Memory B cell (primary cell): Measurements from ENCODE around the gene AGPAT1.
A peak's percentile ranks its signal among the peaks of the same experiment; 100 is the strongest.

Experiments
- ATAC-seq: fragments of 150-1000 bp; cut with Tn5 transposase; 2 replicates; pipeline ENCODE4 v1.10.0; 2021; ENCODE audit warnings: low read depth, mild to moderate bottlenecking, moderate library complexity
- DNase-seq, 2 donors: peaks; one replicate each; pipeline ENCODE4 v3.0.0; 2022; ENCODE audit warnings: low spot score in 2 of 2
- H3K27ac Mint-ChIP-seq: one replicate; pipeline ENCODE4 v1.8.0; 2022; ENCODE audit warnings: mild to moderate bottlenecking, moderate library complexity, mixed read lengths
- H3K27me3 Mint-ChIP-seq: one replicate; pipeline ENCODE4 v1.8.0; 2022; ENCODE audit warnings: mixed read lengths
- H3K36me3 Mint-ChIP-seq: one replicate; pipeline ENCODE4 v1.8.0; 2022; ENCODE audit warnings: mild to moderate bottlenecking, mixed read lengths
- H3K4me1 Mint-ChIP-seq: one replicate; pipeline ENCODE4 v1.8.0; 2022; ENCODE audit warnings: mixed read lengths
- H3K4me3 Mint-ChIP-seq: one replicate; pipeline ENCODE4 v1.8.0; 2022; ENCODE audit warnings: mild to moderate bottlenecking, moderate library complexity, mixed read lengths
- H3K9me3 Mint-ChIP-seq: one replicate; pipeline ENCODE4 v1.8.0; 2022; ENCODE audit warnings: mixed read lengths

Gene AGPAT1

DNA sequence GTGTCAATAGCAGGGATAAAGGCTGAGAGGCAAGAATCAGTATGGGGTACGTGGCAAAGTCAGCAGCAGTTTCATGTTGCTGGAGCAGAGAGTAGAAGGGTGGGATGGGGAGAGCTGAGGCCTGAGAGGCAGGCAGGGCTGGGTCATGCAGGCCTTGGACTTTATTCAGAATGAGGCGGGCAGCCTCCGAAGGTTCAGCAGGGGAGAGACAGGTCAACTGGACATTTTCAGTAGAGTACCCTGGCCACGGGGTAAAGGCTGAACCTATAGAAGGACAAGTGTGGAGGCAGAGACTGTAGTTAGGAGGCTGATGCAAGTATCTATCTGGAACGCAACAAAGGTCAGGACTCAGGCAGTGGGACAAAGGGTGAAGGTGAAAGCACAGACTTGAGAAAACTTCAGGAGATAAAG lies 34.3 kb upstream of the AGPAT1 start:
- no peaks in the 10 kb centered on the region for H3K9me3 Mint-ChIP-seq
- no peaks in the 10 kb centered on the region for H3K36me3 Mint-ChIP-seq

DNA sequence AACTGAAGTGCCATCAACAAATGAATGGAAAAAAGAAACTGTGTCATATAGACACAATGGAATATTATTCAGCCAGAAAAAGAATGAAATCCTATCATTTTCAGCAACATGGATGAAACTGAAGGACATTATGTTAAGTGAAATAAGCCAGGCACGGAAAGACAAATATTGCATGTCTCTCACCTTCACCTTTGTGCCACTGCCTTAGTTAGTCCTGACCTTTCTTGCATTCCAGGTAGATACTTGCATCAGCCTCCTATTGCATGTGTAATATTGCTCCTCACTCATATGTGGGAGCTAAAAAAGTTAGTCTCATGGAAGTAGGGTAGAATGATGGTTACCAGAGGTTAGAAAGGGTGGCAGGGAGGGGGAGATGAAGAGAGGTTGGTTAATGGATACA lies 33.1 kb upstream of the AGPAT1 start:
- H3K9me3 Mint-ChIP-seq: no peaks in the 10 kb centered on the region
- peaks cover 11% of the 10 kb centered on the region for H3K4me1 Mint-ChIP-seq
- H3K27me3 Mint-ChIP-seq: no peaks in the 10 kb centered on the region
- H3K4me3 Mint-ChIP-seq: no peak overlapping the region
- no peaks in the 10 kb centered on the region for H3K36me3 Mint-ChIP-seq
- peak overlapping the region; percentile 29 for H3K27ac Mint-ChIP-seq
- DNase-seq: no peak
- no peak for ATAC-seq

More for the DNA sequence above, 34.3 kb upstream of the AGPAT1 start:
- DNase-seq (no peak), ATAC-seq (no peak)
- H3K4me1 Mint-ChIP-seq: peaks cover 13% of the 10 kb centered on the region
- H3K4me3 Mint-ChIP-seq: no peak overlapping the region
- no peak overlapping the region for H3K27ac Mint-ChIP-seq
- H3K27me3 Mint-ChIP-seq: no peaks in the 10 kb centered on the region

DNA sequence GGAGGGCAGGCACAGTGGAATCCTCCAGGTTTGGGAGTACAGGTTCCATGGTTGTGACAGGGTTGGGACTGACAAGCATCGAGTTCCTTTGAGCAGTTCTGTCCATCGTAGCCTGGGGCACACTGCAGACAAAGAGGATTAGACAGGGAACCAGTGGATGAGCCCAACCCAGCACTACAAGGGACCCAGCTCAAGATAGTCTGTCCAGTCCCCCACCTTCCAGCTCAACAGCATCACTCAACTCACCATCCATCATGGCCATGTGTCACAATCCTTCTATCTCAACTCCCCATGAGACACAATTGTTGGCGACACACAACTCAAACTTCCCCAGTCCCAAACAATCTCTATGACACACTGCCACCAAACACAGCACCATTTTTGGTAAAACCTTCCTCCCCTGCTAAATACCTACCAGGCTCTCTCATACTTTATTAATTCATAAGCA lies 28.4 kb upstream of the AGPAT1 start:
- H3K27me3 Mint-ChIP-seq: no peaks in the 10 kb centered on the region
- no peaks in the 10 kb centered on the region for H3K9me3 Mint-ChIP-seq
- ATAC-seq (no peak), DNase-seq (no peak)
- H3K4me1 Mint-ChIP-seq: peaks cover 7% of the 10 kb centered on the region
- no peak overlapping the region for H3K4me3 Mint-ChIP-seq
- no peak overlapping the region for H3K27ac Mint-ChIP-seq
- H3K36me3 Mint-ChIP-seq: no peaks in the 10 kb centered on the region

DNA sequence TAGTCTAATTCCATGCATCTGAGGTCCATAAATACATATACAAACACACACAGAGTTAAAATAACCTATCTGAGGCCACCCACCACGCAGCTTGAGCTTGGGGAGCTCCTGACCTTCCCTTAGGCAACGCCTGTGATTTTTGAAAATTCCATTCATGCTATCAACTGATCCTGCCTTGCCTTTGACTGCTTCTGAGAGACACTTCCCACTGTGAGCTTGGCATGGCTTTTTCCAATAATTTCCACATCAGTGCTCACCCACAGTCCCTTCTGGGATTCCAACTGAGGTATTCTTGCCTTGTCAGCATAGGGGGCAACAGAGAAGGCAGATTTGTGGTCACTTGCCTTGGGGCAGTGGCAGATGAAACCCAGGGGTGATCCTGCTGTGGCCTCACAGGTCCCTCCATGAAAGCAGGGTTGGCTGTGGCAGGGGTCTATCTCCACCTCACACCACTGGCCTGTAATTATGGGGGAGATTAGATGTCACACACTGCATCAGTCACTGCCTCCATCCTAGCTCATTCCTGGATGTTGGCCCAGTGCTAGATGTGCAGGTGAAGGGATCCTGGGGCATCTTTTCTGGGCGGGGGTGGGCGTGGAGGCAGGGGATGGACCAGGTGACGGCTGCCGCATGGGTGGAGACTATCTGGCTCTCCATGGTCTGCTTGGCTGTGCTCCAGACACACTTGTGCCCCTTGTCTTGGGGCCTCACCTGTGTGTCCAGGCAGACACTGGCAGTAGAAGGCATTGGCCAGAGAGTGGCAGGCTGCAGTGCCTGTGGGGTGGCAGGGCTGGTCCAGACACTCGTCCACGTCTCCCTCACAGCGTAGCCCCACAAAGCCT lies 27.8 kb upstream of the AGPAT1 start:
- DNase-seq (no peak), ATAC-seq (no peak)
- Mint-ChIP-seq H3K36me3 (no peaks in the 10 kb centered on the region), H3K9me3 (no peaks in the 10 kb centered on the region), H3K4me3 (no peak overlapping the region), H3K4me1 (peaks cover 5% of the 10 kb centered on the region), H3K27me3 (no peaks in the 10 kb centered on the region), H3K27ac (no peak overlapping the region)

DNA sequence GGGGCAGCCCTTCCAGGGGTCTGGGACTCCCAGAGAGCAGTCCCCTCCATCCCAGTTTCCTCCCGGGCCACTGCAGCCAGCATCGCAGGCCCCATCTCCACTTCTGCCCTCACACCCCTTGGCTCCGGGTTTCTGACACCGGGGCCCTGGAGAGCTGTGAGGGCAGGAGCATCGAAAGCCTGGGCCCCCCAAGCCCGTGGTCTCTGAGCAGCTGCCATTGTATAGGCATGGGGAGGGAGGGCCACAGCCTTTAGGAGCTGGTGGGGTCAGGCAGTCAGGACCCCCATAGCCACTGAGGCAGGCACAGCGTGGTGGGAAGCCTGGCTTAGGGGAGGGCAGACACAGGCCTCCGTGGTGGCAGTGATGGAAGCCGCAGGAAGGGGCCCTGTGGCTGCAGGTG lies 26.3 kb upstream of the AGPAT1 start:
- no peaks in the 10 kb centered on the region for H3K36me3 Mint-ChIP-seq
- H3K9me3 Mint-ChIP-seq: no peaks in the 10 kb centered on the region
- H3K4me3 Mint-ChIP-seq: no peak overlapping the region
- peaks cover under 1% of the 10 kb centered on the region for H3K4me1 Mint-ChIP-seq
- DNase-seq (no peak), ATAC-seq (no peak)
- no peaks in the 10 kb centered on the region for H3K27me3 Mint-ChIP-seq
- H3K27ac Mint-ChIP-seq: no peak overlapping the region

DNA sequence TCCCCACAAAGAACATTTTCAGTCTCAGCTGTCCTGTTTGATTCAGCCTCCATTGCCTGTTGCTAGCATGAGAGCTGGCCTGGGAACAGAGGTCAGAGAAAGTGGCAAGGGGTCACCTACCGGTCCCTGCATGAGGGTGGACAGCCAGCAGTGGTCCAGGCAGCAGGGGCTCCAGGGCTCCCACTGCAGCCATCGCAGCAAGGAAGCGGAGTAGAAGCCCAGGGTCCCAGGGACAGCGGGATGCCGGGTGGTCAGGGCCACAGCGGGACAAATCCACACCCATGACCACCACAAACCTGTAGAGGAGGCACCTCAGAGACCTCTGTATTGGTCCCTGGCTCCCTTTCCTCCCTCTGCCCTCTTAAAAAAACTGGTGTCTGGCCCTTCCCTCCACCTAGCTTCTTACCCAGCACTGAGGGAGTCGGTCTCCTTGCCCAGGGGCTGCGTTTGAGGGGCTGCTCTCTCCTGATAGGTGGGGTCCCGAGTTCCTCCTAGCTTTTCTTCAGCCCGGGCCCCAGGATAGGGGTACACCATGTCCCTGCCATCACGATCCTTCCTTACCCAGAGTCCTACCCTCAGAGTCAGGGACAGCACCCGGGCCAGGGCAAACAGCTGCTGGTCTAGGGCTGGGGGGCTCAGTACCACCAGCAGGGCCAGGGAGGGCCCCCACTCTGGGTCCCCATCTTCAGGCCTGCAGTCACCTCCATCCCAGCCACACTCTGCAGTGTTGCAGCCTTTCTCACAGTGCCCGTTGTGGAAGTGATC lies 25.0 kb upstream of the AGPAT1 start:
- Mint-ChIP-seq H3K36me3 (no peaks in the 10 kb centered on the region), H3K9me3 (no peaks in the 10 kb centered on the region), H3K27me3 (no peaks in the 10 kb centered on the region), H3K4me1 (peaks cover 6% of the 10 kb centered on the region), H3K27ac (no peak overlapping the region), H3K4me3 (no peak overlapping the region)
- ATAC-seq (no peak), DNase-seq (no peak)

DNA sequence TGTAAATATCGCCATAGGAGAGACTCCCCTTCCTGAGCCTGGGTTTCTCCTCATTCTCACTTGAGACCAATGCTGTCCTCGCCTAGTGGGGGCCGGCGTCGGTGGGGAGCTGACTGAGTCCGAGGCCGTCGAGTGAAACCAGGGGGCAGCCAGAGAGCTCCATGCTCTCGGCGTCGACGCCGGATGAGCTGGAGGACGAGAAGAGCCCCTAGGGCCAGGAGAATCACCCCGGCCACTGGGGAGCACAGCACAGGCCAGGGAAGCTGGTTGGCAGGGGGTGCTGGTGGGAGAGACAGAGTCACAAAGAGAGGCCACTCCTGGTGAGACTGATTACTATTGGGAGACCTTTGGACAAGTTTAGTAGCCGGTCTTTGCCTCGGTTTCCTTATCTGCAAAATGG lies 23.0 kb upstream of the AGPAT1 start:
- no peak for DNase-seq
- Mint-ChIP-seq H3K9me3 (no peaks in the 10 kb centered on the region), H3K4me1 (peaks cover 17% of the 10 kb centered on the region), H3K27ac (peak overlapping the region; percentile 99), H3K27me3 (no peaks in the 10 kb centered on the region), H3K36me3 (no peaks in the 10 kb centered on the region), H3K4me3 (no peak overlapping the region)
- ATAC-seq: no peak

DNA sequence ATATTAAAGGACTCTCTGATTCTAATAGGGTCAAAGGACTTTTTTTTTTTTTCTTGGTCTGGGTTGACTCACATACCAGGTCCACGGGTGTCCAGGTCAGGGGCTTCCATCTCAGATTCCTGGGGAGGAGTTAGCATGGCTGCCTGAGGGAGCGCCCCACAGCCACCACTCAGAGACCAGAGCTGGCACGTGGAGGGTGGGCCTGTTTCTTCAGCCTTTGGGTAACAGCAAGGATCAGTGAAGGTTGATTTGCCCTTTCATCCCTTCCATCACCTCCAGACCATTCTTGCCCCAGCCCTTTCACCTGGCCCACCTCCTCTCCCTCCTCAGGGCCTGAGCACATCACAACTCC lies 22.4 kb upstream of the AGPAT1 start:
- no peaks in the 10 kb centered on the region for H3K9me3 Mint-ChIP-seq
- H3K27ac Mint-ChIP-seq: peak overlapping the region; percentile 99
- DNase-seq (no peak), ATAC-seq (no peak)
- H3K4me1 Mint-ChIP-seq: peaks cover 22% of the 10 kb centered on the region
- no peaks in the 10 kb centered on the region for H3K36me3 Mint-ChIP-seq
- no peak overlapping the region for H3K4me3 Mint-ChIP-seq
- no peaks in the 10 kb centered on the region for H3K27me3 Mint-ChIP-seq

DNA sequence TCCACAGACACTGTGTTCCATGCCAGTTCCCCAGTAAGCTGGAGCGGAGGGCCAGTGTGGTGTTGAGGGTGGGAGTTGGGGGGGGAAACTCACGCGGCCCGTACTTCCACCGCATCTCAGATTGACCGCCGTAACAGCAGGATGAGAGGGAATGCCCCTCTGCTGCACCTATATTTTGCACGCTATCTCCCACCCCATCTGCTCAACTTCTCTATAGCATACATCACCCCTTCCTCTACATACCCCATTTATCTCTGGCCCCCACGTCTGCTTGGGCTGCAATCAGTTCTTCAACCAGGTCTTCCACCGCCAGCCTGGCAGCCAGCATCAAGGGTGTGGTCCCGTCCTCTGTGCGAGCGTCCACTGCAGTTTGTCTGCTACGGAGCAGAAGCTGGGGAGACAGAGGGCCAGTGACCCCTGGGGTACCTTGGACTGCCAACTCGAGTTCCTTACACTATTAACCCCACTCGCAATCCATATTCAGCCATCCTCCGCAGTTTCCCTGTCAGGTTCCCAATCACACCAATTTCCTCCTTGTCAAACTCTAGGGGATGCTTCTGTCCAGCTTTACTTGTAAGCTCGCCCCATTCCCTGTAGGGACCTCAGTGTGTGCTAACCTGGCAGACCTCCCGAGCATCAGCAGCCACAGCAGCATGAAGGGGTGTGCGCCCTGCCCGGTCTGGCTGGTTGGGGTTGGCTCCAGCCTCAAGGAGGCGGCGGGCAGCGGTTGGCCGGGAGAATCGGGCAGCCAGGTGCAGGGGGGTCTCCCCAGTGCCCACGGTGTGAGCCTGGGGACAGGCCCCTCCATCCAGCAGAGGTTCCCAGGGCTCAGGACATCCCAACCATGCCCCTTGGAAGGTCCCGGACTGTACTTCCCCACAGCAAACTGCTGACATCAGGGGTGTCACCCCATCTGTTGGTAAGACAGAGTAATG lies 21.1 kb upstream of the AGPAT1 start:
- Mint-ChIP-seq H3K36me3 (peaks cover 3% of the 10 kb centered on the region), H3K27ac (peak overlapping the region; percentile 99), H3K9me3 (no peaks in the 10 kb centered on the region), H3K4me3 (peak overlapping the region; percentile 98), H3K27me3 (no peaks in the 10 kb centered on the region), H3K4me1 (peaks cover 25% of the 10 kb centered on the region)
- DNase-seq (peak in 1 of 2 donors; percentile 47), ATAC-seq (no peak)

DNA sequence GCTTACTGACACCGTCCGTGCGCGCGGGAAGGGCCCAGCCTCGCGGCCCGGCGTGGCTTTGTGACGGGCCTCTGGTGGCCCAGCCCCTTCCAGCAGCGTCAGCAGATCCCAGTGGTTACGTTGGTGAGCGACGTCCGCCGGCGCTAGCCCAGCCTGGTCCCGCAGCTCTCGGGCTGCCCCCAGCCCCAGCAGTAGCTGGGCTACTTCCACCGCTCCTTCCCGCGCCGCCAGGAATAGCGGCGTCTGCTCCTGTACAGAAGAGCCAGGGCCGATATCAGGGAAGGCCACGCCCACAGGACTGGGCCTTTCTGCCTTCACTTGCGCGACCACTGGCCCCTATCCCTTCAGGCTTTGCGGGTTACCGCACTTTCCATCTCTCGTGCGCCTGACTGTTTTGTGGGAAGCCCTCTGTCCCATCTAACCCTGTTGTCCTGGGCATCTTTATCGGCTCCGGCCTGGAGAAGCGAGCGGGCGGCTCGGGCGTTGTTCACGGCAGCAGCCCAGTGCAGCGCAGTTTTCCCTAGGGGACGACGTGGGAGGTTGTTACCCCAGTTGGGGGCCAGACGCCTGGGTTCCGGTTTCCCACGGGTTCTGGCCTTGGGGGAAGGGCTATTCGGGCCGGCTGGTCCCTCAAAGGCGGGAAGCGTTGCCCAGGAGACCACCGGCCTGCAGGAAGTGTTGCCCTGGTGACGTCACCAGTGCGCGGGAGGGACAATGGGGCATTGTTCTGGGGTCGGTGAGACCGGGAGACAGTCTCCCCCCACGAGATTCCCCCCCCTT lies 20.2 kb upstream of the AGPAT1 start:
- no peaks in the 10 kb centered on the region for H3K9me3 Mint-ChIP-seq
- no peaks in the 10 kb centered on the region for H3K27me3 Mint-ChIP-seq
- peak overlapping the region; percentile 99 for H3K27ac Mint-ChIP-seq
- peaks cover 11% of the 10 kb centered on the region for H3K36me3 Mint-ChIP-seq
- H3K4me1 Mint-ChIP-seq: peaks cover 30% of the 10 kb centered on the region
- DNase-seq: peak; percentile 93 to 99
- peak overlapping the region; percentile 98 for H3K4me3 Mint-ChIP-seq
- peak; percentile 79 for ATAC-seq

DNA sequence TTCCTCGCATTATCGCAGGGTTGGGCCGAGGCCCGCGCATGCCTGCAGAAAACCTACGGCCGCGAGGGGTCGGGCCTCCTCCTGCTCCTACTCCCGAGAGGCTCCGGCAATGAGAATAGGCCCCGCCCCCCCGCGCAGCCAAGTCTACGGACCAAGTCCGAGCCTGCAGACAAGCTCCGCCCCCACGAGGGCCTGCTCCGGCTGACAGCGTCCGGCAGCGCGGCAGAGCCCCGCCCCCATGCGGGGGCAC lies 19.7 kb upstream of the AGPAT1 start:
- DNase-seq (no peak), ATAC-seq (no peak)
- peak overlapping the region; percentile 99 for H3K27ac Mint-ChIP-seq
- H3K4me1 Mint-ChIP-seq: peaks cover 32% of the 10 kb centered on the region
- peaks cover 13% of the 10 kb centered on the region for H3K36me3 Mint-ChIP-seq
- H3K27me3 Mint-ChIP-seq: no peaks in the 10 kb centered on the region
- peak overlapping the region; percentile 98 for H3K4me3 Mint-ChIP-seq
- H3K9me3 Mint-ChIP-seq: no peaks in the 10 kb centered on the region

DNA sequence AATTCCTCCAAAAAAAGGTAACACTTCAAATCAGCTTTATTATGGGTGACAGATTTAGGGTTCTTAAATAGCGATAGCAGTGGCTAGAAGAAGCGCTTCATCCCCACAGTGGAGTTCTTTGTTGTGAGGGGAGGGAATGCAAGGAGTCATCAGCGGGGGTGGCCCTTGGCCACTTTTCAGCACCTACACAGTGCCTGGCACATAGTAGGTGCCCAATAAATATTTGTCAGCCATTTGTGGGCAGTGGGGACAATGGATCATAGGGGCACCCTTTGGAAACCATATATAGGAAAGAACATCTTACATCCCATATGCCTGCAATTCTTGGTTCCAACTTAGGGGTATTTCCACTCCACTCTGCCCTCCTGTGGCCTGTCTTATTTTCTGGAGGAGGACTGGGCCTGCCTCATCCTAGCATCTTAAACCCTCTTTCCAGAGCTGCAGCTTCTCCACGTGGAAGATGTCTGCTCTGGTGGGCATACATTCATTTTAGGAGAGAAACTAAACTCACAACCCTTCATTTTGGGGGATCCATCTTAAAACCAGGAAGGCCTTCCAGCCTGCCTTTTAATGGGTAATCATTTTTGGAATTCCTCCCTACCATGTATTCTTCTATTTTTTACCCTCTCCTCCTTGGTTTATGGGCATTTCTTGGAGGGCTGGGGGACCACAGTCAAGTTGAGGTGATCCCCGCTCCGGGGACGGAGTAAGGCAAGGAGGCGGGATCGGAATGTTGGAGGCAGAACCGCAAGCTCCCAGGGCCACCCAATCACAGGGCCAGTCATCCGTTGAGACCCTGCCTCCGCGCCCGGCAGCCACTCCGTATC lies 19.2 kb upstream of the AGPAT1 start:
- H3K9me3 Mint-ChIP-seq: no peaks in the 10 kb centered on the region
- no peaks in the 10 kb centered on the region for H3K27me3 Mint-ChIP-seq
- H3K27ac Mint-ChIP-seq: peak overlapping the region; percentile 99
- DNase-seq (no peak), ATAC-seq (no peak)
- H3K4me1 Mint-ChIP-seq: peaks cover 32% of the 10 kb centered on the region
- peaks cover 15% of the 10 kb centered on the region for H3K36me3 Mint-ChIP-seq
- peak overlapping the region; percentile 98 for H3K4me3 Mint-ChIP-seq

DNA sequence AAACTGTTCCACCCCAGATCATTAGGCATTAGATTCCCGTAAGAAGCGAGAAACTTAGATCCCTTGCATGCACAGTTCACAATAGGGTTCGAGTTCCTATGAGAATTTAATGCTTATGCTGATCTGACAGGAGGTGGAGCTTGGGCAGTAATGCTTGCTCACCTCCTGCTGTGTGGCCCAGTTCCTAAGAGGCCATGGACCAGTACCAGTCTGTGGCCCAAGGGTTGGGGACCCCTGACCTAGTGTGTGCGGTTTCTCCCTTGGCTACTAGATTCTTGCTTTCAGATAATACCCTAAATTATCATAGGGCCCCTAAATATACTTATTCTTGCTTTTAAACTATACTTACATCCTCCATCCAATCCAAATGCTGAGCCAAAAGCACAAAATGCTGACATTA lies 18.5 kb upstream of the AGPAT1 start:
- no peak for DNase-seq
- no peaks in the 10 kb centered on the region for H3K9me3 Mint-ChIP-seq
- no peak overlapping the region for H3K27ac Mint-ChIP-seq
- no peak for ATAC-seq
- H3K27me3 Mint-ChIP-seq: no peaks in the 10 kb centered on the region
- peaks cover 15% of the 10 kb centered on the region for H3K36me3 Mint-ChIP-seq
- no peak overlapping the region for H3K4me3 Mint-ChIP-seq
- H3K4me1 Mint-ChIP-seq: peaks cover 33% of the 10 kb centered on the region
